Esophagus squamous epithelium (tissue), 4 donors: ENCODE data around the gene CYREN.

Experiments
- CTCF ChIP-seq, 6 experiments: fragments of 450-650 bp in 4 of 6; fragments of 200-600 bp in 2 of 6; sonication (generic) in 2 of 6; IDR thresholded peaks; one replicate each; pipeline ENCODE4 v1.5.1; 2016 to 2019; ENCODE audit warnings: antibody characterized with exemption in 6 of 6, mild to moderate bottlenecking in 4 of 6, moderate library complexity in 4 of 6
- POLR2A ChIP-seq, 4 donors: fragments of 450-650 bp; IDR thresholded peaks; one replicate each; pipeline ENCODE4 v1.6.1; 2017; ENCODE audit warnings: antibody characterized with exemption in 4 of 4, mild to moderate bottlenecking in 4 of 4, moderate library complexity in 3 of 4

GRCh38 chr7:135147899-135148721 is 22.4 kb downstream of the CYREN start, which contains the start of gene TMEM140:
- peak in 3 of 6 experiments; percentile 9 to 20 (median 10) for TF ChIP-seq CTCF (IDR thresholded peaks at IDR 0.05)
- peak in 2 of 4 donors; percentile 43 to 87 for TF ChIP-seq POLR2A (IDR thresholded peaks at IDR 0.05)
